GM21786 (cell line): Measurements from ENCODE around the gene KCTD16.

Source experiments
- ATAC-seq: cut with Tn5 transposase; IDR thresholded peaks from one replicate; pipeline ENCODE4 v1.9.1; 2021; ENCODE audit not compliant: unreplicated experiment

KCTD16 gene

DNA sequence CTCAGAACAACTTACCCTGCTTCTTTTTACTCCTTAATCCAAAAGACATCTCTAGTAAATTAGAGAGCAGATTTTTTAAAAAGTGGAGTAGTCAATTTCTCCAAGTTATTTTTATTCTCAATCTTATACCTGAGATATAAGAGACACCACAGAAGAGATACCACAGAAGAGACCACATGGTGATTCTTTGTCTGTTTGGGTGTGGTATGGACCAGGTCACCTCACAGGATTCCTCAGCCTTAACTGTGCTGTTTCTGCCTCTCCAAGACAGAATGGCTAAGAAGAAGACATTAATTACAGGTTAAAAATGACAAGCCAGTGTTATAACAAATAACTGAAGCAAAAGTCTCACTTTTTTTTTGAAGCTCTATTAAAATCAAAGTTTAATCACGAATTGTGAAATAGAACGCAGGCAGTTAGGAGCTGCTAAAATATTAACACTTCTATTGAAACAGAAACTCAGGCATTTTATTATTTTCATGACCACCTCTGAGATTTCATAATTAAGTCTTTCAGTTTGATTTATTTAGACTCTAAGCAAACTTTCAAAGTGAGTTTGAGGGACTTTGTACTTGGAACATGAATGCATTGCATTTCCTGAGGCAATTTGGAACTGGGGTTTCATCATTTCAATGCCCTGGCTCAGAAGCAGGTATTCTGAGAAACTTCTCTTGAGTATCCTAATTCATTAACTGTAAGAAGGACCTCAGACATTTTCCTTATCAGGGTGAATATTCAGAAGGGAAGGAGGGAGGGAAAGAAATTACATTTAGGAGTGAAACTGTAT is 280.7 kb downstream of the KCTD16 start:
- ATAC-seq, result no peak

- no peak for ATAC-seq
Observed at GRCh38 chr5:144453753-144454152, 283.1 kb downstream of the KCTD16 start.

GRCh38 chr5:144457160-144457559 is 286.5 kb downstream of the KCTD16 start:
- no peak for ATAC-seq

- no peak for ATAC-seq
Observed at GRCh38 chr5:144458216-144458615, 287.5 kb downstream of the KCTD16 start.

- ATAC-seq, result no peak
Observed at GRCh38 chr5:144460600-144460999, 289.9 kb downstream of the KCTD16 start.

DNA sequence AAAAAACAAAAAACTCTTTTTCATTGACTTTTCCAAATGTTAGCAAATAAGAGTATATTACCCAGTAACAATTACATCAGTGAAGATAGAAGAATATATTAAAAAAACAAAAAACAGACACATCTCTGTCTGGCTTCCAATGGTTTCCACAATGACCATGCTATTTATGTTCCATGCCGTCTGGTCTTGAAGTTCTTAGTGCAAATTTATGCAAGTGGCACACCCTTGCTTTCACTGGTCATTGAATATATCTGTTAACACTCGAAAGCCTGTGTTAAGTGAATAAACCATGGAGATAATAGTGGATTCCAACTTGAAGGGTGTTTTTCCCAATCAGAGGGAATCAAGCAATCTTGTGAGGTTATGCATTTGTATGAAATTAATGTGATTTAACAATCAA is 291.9 kb downstream of the KCTD16 start:
- no peak for ATAC-seq

DNA sequence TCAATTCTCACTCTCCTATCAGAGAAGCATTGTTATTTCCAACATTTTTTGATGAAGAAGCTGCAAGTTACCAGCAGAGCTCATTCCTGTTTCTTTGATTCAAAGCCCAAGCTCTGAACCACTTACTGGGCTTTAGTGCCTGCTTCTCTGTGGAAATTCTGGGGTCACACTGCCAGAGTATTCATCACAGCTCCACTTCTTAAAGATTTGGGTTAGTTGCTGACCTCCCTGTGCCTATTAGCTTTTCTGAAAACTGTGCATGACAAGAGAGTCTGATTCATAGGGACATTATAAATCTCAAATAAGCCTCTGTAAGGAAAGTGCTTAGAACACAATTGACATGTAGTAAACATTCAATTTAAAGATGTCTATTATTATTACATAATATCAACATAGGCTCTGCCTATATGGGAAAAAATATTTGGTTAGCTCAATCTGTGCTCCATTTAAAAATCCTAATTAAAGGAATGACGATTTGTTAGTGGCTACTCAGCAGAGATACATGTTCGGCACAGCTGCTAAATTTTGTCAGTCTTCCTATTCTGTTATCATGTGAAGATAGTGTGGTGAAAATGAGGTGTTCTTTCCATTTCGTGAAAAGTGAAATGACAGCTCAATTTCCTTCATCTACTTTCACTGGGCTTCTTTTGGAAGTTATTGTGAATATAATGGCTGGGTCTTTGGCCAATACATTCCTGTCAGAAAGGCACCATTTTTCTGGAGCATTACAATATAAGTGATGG is 293.0 kb downstream of the KCTD16 start:
- no peak for ATAC-seq

DNA sequence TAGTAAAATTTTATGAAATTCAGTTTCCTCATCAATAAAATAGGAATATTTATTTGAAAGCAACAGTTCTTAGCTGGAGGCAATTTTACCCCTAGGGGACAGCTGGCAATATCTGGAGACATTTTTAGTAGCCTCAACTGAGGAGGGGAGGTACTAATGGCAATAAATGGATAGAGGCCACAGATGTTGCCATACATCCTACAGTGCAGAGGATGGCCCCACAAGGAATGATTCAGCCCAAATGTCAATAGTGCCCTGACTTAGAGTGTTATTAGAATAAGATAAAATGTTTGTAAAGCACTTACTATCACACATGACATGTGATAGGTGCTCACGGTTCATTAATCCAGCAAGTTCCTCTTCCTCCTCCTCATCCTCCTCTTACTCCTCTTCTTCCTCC is 293.6 kb downstream of the KCTD16 start:
- no peak for ATAC-seq

DNA sequence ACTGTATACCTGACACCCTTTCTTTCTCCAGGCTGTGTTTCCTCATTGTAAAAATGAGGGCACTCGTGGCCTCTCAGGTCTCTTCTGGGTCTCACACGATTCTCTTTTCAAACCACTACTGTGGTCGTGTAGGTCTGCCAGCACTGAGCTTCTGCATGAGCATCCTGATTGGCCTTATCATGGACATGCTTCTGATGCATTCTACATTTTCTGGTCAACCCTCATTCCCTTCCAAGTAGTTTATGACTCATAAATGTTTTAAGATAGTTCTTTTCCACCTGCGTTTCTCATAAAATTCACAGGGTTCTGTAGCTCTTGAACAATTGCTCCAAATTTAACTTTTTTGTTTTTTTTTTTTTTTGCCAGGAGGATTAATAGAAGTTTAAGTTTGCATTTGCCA is 294.8 kb downstream of the KCTD16 start:
- ATAC-seq, result no peak

DNA sequence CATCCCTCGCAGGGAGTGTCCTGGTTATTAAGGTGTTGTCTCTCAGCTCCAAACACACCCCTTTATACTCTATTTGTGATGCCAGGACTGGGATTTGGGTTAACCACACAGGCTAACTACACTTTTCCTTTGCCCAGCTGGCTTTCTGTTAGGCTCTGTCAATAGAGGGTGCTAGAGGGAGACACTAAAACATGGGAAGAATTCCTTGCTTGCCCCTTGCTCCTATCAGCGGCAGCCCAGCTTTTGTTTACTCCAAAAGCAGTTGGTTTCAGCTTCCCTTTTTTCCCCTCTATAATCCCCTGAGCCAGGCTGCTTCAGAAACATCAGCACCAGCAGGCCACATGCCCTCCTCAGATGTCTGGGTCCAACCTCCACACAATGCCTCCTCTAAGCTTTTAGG is 297.1 kb downstream of the KCTD16 start:
- no peak for ATAC-seq

GRCh38 chr5:144468571-144468970 is 297.9 kb downstream of the KCTD16 start:
- ATAC-seq, result no peak

GRCh38 chr5:144469106-144469505 is 298.4 kb downstream of the KCTD16 start:
- no peak for ATAC-seq

- ATAC-seq, result no peak
Observed at GRCh38 chr5:144472221-144472620, 301.5 kb downstream of the KCTD16 start.

DNA sequence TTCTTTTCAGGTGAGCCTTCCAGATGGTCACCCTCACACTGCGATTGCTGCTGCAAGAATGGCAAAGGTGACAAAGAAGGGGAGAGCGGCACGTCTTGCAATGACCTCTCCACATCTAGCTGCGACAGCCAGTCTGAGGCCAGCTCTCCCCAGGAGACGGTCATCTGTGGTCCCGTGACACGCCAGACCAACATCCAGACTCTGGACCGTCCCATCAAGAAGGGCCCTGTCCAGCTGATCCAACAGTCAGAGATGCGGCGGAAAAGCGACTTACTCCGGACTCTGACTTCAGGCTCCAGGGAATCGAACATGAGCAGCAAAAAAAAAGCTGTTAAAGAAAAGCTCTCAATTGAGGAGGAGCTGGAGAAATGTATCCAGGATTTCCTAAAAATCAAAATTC is 303.0 kb downstream of the KCTD16 start:
- no peak for ATAC-seq

- no peak for ATAC-seq
Observed at GRCh38 chr5:144478565-144478964, 307.9 kb downstream of the KCTD16 start.

DNA sequence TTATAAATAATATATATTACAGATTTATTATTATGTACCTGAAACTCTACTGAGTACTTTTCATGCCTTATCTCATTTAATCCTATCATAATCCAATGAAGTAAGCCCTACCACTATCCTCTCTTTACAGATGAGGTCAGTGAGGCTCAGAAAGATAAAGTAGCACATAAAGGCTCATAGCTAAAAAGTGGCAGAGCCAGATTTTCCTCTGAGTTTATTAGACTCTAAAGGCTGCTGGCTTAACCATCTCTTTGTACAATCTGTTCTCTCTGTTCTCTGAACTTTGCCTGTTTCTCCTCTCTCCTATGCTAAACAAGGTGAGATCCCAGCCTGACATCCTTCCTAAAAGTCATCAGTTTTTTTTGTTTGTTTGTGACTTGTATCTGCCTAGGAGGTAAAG is 311.2 kb downstream of the KCTD16 start:
- no peak for ATAC-seq

DNA sequence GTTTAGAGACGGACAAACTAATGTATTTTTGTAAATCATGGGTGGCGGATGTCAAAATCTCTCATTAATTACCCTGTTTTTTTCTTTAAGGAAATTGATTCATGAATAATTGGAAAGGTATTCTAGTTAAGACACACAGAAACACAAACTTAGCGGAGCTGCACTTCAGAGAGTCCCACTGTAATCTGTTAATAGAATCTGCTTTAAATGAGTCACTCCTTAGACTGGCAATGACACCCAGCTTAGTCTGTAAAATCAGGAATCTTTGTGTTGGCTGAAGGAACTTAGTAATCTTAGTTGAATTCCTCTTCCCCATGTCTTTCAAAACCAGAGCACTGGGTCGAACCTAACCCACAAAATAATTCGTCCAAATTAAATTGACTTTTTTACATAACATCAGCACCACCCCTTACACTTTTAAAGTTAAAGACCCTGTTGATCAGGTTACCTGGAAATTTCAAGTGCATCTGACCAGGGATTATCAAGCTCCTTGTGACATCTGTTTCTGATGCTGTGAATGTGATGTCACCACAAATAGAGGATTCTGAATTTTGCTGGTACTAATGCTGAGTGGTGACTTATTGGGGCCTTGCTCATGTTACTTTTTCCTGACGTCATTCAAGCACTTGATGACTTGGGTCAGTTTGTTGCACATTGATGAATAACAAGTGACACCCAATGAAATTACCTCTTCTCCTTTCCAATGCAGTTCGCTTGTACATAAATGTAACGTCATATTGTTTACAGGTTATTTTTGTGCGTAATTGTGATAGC is 313.6 kb downstream of the KCTD16 start:
- no peak for ATAC-seq

- ATAC-seq, result no peak
Observed at GRCh38 chr5:144485540-144485939, 314.9 kb downstream of the KCTD16 start.

DNA sequence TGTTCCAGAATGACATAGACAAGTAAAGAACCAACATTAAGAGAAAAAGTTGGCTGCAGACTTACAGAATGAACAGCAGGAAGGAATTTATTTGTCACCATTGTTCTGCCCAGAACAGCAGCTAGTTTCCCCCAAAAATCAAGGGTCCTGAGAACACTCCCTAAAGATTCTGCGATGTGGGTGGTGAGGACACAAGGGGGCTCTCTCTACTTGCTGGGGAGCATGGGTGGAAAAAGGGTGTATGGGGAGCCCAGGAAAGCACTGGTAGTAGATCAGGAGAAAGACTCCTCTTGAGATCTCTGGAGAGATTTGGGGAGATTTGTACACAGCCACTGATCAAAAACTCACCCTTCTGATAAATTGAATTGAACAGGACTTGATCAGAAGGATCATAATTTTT is 316.5 kb downstream of the KCTD16 start:
- ATAC-seq, result no peak

DNA sequence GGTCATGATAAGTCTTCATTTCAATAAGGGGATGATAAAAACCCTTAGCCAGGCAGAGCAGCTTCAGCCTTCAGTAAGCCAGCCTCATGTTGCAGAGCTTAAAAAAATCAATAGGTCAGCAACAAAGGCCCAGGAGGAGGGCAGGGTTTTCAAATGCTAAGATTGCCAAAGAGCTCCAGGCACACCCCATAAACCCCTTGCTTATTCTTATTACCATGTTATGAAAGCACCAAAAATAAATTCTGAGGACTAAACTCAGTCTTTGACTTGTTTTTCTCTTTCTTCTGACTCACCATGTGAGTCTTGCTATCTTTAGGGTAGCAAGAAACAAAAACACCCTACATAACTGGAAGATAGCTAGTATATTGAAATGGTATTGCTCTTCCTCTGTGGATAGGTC is 317.1 kb downstream of the KCTD16 start:
- no peak for ATAC-seq

GRCh38 chr5:144503123-144503522 is 332.4 kb downstream of the KCTD16 start:
- no peak for ATAC-seq
